ENCODE measurements around the gene EMID1.

EMID1 gene

GRCh38 chr22:29257751-29258181 lies 52.1 kb downstream of the EMID1 start:
- DNase-seq (ENCODE audit: low read depth), result no peak
- no peak overlapping the region for H3K4me3 ChIP-seq (ENCODE audit: low read depth, low read length)
- TF ChIP-seq, protein P1, sequence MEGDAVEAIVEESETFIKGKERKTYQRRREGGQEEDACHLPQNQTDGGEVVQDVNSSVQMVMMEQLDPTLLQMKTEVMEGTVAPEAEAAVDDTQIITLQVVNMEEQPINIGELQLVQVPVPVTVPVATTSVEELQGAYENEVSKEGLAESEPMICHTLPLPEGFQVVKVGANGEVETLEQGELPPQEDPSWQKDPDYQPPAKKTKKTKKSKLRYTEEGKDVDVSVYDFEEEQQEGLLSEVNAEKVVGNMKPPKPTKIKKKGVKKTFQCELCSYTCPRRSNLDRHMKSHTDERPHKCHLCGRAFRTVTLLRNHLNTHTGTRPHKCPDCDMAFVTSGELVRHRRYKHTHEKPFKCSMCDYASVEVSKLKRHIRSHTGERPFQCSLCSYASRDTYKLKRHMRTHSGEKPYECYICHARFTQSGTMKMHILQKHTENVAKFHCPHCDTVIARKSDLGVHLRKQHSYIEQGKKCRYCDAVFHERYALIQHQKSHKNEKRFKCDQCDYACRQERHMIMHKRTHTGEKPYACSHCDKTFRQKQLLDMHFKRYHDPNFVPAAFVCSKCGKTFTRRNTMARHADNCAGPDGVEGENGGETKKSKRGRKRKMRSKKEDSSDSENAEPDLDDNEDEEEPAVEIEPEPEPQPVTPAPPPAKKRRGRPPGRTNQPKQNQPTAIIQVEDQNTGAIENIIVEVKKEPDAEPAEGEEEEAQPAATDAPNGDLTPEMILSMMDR (IDR thresholded peaks at IDR 0.05; ENCODE audit: low read depth, low read length, missing control alignments), result no peak

- no peak overlapping the region for H3K4me3 ChIP-seq (ENCODE audit: low read depth, low read length)
- no peak for DNase-seq (ENCODE audit: low read depth)
- TF ChIP-seq, protein P1 (IDR thresholded peaks at IDR 0.05; ENCODE audit: low read depth, low read length, missing control alignments), result no peak
Measured at GRCh38 chr22:29258407-29259252, 52.9 kb downstream of the EMID1 start.

GRCh38 chr22:29259253-29259899 lies 53.7 kb downstream of the EMID1 start:
- no peak for DNase-seq (ENCODE audit: low read depth)

DNA sequence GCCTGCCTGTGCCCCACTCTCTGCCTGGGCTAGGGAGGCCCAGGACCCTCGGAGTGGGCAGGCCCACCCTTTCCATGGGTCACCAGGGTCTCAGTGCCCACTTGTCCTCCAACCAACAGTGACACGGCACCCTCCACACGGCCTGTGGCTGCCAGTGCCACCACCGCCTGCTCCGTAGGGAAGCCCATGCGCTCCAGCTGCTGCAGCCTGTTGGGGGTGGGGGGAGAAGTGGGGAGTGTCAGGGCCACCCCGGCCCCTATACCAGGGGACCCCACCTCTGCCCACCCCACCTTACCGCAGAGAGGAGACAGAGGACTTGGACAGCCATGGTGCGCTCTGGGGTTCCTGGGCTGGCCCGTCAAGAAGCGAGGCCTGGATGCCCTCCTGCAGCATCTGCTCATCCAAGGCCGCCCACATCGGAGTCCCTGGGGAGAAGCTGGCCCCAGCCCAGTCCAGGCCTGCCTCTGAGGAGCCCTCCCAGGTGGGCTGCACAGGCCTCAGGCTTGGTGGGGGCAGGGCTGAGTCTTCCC lies 54.4 kb downstream of the EMID1 start:
- TF ChIP-seq, protein P1 (IDR thresholded peaks at IDR 0.05; ENCODE audit: low read depth, low read length, missing control alignments), result no peak

More at GRCh38 chr22:29259253-29259899, 53.7 kb downstream of the EMID1 start:
- no peak overlapping the region for H3K4me3 ChIP-seq (ENCODE audit: low read depth, low read length)
- TF ChIP-seq, protein P1 (IDR thresholded peaks at IDR 0.05; ENCODE audit: low read depth, low read length, missing control alignments), result no peak

DNA sequence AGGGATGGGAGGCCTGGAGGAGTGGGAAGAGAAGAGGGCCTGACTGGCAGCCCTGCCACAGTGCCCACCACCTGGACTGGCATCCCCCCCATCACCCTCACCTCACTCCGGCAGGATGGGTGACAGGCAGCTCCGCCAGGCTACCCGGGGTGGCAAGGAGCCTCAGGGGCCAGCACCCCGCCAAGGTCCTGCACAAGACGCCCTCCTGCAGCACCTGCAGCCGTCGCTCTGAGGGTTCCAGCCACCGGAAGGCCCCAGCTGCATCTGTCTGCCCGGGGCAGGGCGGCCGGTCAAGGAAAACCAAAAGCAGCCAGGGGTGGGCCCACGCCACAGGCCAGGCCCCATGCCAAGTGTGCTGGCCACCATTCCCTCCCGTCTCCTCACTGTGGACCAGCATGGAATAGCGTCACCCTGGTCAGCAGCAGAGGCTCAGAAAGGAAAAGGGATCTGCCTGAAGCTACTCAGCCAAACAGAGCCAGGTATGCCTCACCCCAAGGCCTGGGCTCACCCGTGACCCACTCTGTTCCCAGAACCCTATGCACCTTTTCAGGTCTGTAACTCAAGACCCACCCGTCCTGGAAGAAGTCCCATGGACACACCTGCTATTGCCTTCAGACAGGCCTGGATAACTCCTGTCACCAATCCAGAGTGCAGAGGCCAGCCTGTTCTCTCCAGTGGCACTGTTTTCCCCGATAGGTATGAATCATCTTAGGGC lies 55.1 kb downstream of the EMID1 start:
- TF ChIP-seq, protein P1 (IDR thresholded peaks at IDR 0.05; ENCODE audit: low read depth, low read length, missing control alignments), result no peak
- no peak overlapping the region for H3K4me3 ChIP-seq (ENCODE audit: low read depth, low read length)
- DNase-seq (ENCODE audit: low read depth), result no peak

More for the DNA sequence above, 54.4 kb downstream of the EMID1 start:
- no peak overlapping the region for H3K4me3 ChIP-seq (ENCODE audit: low read depth, low read length)
- no peak for DNase-seq (ENCODE audit: low read depth)

- no peak overlapping the region for H3K4me3 ChIP-seq (ENCODE audit: low read depth, low read length)
- TF ChIP-seq, protein P1 (IDR thresholded peaks at IDR 0.05; ENCODE audit: low read depth, low read length, missing control alignments), result no peak
- DNase-seq (ENCODE audit: low read depth), result no peak
Measured at GRCh38 chr22:29263791-29264276, 58.1 kb downstream of the EMID1 start.

Data from GM12864 (cell line).